Activated T-cell treated with anti-CD3 and anti-CD28 coated beads, Interleukin-2, amount 50 U/mL, for 4 hours (primary cell): ENCODE results near the gene PTPN14. TPM values are rescaled to one million over a fixed set of nuclear protein-coding genes. Genes with fewer than 3 reads are reported as not detected.

Experiments used
- ATAC-seq, 2 donors: fragments of 200-7000 bp; cut with Tn5 transposase; one replicate each; pipeline ENCODE4 v1.10.0; 2021
- DNase-seq: peaks from one replicate; pipeline ENCODE4 v3.0.0-alpha.2; 2020
- H3K27me3 Mint-ChIP-seq: one replicate; pipeline ENCODE4 v1.8.0; 2021; ENCODE audit warnings: low read depth, mixed read lengths
- H3K36me3 Mint-ChIP-seq: one replicate; pipeline ENCODE4 v1.8.0; 2022; ENCODE audit warnings: mixed read lengths; ENCODE audit not compliant: insufficient read depth
- H3K4me1 Mint-ChIP-seq: one replicate; pipeline ENCODE4 v1.8.0; 2021; ENCODE audit warnings: low read depth, mixed read lengths
- H3K4me3 Mint-ChIP-seq: one replicate; pipeline ENCODE4 v1.8.0; 2021; ENCODE audit warnings: mild to moderate bottlenecking, moderate library complexity, mixed read lengths
- H3K9me3 Mint-ChIP-seq: one replicate; pipeline ENCODE4 v1.8.0; 2021; ENCODE audit warnings: mixed read lengths
- total RNA-seq, 3 donors: library from RNA; stranded (reverse); gene quantifications; one replicate each; pipeline ENCODE4 v1.2.1, GENCODE V29; 2021

PTPN14 gene
- total RNA-seq, 3 donors from 2014 or later: 1.3 to 3.1 (median 1.8) TPM

- H3K27me3 Mint-ChIP-seq: no peaks in the 10 kb centered on the region
Measured at GRCh38 chr1:214383381-214384372, 167.7 kb downstream of the PTPN14 start.

GRCh38 chr1:214380986-214381695, 170.3 kb downstream of the PTPN14 start:
- Mint-ChIP-seq H3K4me1 (no peaks in the 10 kb centered on the region), H3K4me3 (no peak overlapping the region), H3K36me3 (no peaks in the 10 kb centered on the region), H3K9me3 (no peaks in the 10 kb centered on the region), H3K27me3 (no peaks in the 10 kb centered on the region)
- no peak for ATAC-seq
- DNase-seq: no peak

More at GRCh38 chr1:214383381-214384372, 167.7 kb downstream of the PTPN14 start:
- no peak for DNase-seq
- H3K36me3 Mint-ChIP-seq: no peaks in the 10 kb centered on the region
- H3K4me1 Mint-ChIP-seq: no peaks in the 10 kb centered on the region
- no peak for ATAC-seq
- H3K9me3 Mint-ChIP-seq: no peaks in the 10 kb centered on the region
- no peak overlapping the region for H3K4me3 Mint-ChIP-seq

GRCh38 chr1:214380396-214380795, 171.0 kb downstream of the PTPN14 start:
- Mint-ChIP-seq H3K9me3 (no peaks in the 10 kb centered on the region), H3K4me3 (no peak overlapping the region), H3K4me1 (no peaks in the 10 kb centered on the region), H3K27me3 (no peaks in the 10 kb centered on the region), H3K36me3 (no peaks in the 10 kb centered on the region)
- ATAC-seq (no peak), DNase-seq (no peak)

DNA sequence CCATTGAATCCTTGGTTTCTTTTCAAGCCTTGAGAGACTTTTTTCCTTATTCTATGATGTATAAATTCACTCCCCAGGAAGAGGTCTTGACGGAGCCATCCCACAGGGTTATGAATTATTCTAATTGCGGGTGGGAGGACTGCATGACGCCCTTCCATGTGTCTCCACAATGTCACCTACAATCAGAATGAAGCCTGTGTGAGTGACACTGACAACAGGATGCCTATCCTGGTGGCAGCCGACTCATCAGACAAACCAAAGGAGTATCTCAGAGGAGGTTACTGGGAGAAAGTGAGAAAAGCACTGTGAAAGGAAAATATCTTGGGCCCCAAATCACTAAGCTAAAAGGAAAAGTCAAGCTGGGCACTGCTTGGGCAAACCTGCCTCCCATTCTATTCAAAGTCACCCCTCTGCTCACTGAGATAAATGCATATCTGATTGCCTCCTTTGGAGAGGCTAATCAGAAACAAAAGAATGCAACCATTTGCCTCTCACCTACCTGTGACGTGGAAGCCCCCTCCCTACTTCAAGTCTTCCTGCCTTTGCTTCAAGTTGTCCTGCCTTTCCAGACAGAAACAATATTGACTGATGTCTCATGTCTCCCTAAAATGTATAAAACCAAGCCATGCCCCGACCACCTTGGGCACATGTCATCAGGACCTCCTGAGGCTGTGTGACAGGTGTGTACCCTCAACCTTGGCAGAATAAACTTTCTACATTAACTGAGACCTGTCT, 172.0 kb downstream of the PTPN14 start:
- no peaks in the 10 kb centered on the region for H3K27me3 Mint-ChIP-seq
- no peak overlapping the region for H3K4me3 Mint-ChIP-seq
- H3K4me1 Mint-ChIP-seq: no peaks in the 10 kb centered on the region
- H3K9me3 Mint-ChIP-seq: no peaks in the 10 kb centered on the region
- no peaks in the 10 kb centered on the region for H3K36me3 Mint-ChIP-seq
- ATAC-seq: no peak
- DNase-seq: no peak

- Mint-ChIP-seq H3K27me3 (no peaks in the 10 kb centered on the region), H3K9me3 (no peaks in the 10 kb centered on the region), H3K36me3 (no peaks in the 10 kb centered on the region), H3K4me1 (no peaks in the 10 kb centered on the region), H3K4me3 (no peak overlapping the region)
- no peak for ATAC-seq
- DNase-seq: no peak
Measured at GRCh38 chr1:214378492-214378891, 172.9 kb downstream of the PTPN14 start.

- H3K4me3 Mint-ChIP-seq: no peak overlapping the region
- H3K27me3 Mint-ChIP-seq: no peaks in the 10 kb centered on the region
- ATAC-seq: no peak
- no peaks in the 10 kb centered on the region for H3K4me1 Mint-ChIP-seq
- H3K9me3 Mint-ChIP-seq: no peaks in the 10 kb centered on the region
- no peaks in the 10 kb centered on the region for H3K36me3 Mint-ChIP-seq
- DNase-seq: no peak
Measured at GRCh38 chr1:214377886-214378285, 173.5 kb downstream of the PTPN14 start.

GRCh38 chr1:214377485-214377884, 173.9 kb downstream of the PTPN14 start:
- no peak overlapping the region for H3K4me3 Mint-ChIP-seq
- H3K9me3 Mint-ChIP-seq: no peaks in the 10 kb centered on the region
- ATAC-seq (no peak), DNase-seq (no peak)
- no peaks in the 10 kb centered on the region for H3K36me3 Mint-ChIP-seq
- H3K27me3 Mint-ChIP-seq: no peaks in the 10 kb centered on the region
- H3K4me1 Mint-ChIP-seq: no peaks in the 10 kb centered on the region

DNA sequence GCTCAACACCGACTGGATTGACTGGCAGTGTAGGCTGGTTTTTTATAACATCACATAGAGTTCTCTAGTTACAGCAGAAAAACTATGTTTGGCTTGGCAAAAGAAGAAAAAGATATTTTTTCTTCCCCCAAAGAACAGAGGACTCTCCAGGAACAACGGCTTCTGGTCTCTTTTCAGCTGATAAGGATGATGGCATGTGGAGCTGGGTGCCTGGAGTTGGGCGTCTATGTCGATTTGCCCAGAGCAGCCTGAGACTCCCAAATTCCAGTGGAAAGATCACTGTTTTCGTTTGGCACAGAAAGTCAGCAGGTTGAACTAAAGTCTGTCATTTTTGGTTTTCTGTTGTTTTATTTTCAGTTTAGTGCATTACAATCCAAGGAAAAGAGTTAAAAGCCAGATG, 179.3 kb downstream of the PTPN14 start:
- Mint-ChIP-seq H3K4me3 (no peak overlapping the region), H3K4me1 (no peaks in the 10 kb centered on the region), H3K36me3 (peaks cover 1% of the 10 kb centered on the region), H3K27me3 (peaks cover 15% of the 10 kb centered on the region), H3K9me3 (no peaks in the 10 kb centered on the region)
- ATAC-seq (no peak), DNase-seq (no peak)

- Mint-ChIP-seq H3K4me1 (no peaks in the 10 kb centered on the region), H3K9me3 (no peaks in the 10 kb centered on the region), H3K27me3 (peaks cover 24% of the 10 kb centered on the region), H3K36me3 (peaks cover 1% of the 10 kb centered on the region), H3K4me3 (no peak overlapping the region)
- ATAC-seq (no peak), DNase-seq (no peak)
Measured at GRCh38 chr1:214370615-214371014, 180.8 kb downstream of the PTPN14 start.

DNA sequence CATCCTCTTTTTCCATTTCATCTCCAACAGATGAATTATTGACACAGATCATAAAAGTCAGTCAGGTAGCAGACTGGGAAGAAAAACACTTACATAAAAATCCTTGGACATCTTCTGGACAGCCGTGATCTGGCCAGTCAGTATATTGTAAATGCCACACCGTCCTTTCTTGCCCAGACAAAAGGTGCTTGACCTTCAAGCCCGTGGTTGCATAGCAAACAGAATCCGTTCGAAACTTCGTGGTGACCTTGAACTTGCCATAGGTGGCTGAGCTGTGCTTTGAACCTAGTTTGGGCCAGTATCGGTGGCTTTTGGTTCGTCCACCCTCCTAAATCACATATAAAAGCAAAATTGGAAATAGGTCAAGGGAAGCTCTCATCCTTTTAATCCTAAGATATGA, 182.0 kb downstream of the PTPN14 start:
- H3K4me1 Mint-ChIP-seq: no peaks in the 10 kb centered on the region
- H3K27me3 Mint-ChIP-seq: peaks cover 26% of the 10 kb centered on the region
- no peaks in the 10 kb centered on the region for H3K9me3 Mint-ChIP-seq
- H3K36me3 Mint-ChIP-seq: peaks cover 1% of the 10 kb centered on the region
- no peak overlapping the region for H3K4me3 Mint-ChIP-seq
- ATAC-seq: no peak
- no peak for DNase-seq

- no peak for ATAC-seq
- Mint-ChIP-seq H3K27me3 (peaks cover 33% of the 10 kb centered on the region), H3K4me3 (no peak overlapping the region), H3K36me3 (peaks cover 1% of the 10 kb centered on the region), H3K9me3 (no peaks in the 10 kb centered on the region), H3K4me1 (no peaks in the 10 kb centered on the region)
- no peak for DNase-seq
Measured at GRCh38 chr1:214367841-214368240, 183.6 kb downstream of the PTPN14 start.

- no peak overlapping the region for H3K4me3 Mint-ChIP-seq
- H3K27me3 Mint-ChIP-seq: peaks cover 42% of the 10 kb centered on the region
Measured at GRCh38 chr1:214364786-214365295, 186.6 kb downstream of the PTPN14 start.

DNA sequence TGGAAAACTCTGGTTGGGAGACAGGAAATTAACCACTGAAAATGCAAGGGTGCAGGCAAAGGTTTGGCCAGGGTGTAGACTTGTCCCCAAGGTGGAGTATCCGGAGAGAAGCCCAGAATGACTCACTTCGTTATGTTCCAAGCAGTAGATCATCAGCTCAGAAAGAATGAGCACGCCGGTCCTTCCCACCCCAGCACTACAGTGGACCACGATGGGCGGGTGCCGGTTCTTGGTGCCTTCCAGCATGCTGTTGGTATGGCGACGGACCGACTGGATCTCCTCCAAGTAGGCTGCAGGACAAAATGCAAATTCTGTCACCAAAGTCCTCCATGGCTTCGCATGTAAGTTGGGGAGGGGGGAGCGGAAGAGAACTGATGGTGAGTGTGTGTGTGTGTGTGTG, 187.0 kb downstream of the PTPN14 start:
- no peak for ATAC-seq
- no peaks in the 10 kb centered on the region for H3K9me3 Mint-ChIP-seq
- DNase-seq: no peak
- H3K4me1 Mint-ChIP-seq: no peaks in the 10 kb centered on the region
- H3K4me3 Mint-ChIP-seq: no peak overlapping the region
- H3K27me3 Mint-ChIP-seq: peaks cover 41% of the 10 kb centered on the region
- peaks cover 1% of the 10 kb centered on the region for H3K36me3 Mint-ChIP-seq

More at GRCh38 chr1:214364786-214365295, 186.6 kb downstream of the PTPN14 start:
- Mint-ChIP-seq H3K36me3 (peaks cover 1% of the 10 kb centered on the region), H3K4me1 (no peaks in the 10 kb centered on the region), H3K9me3 (no peaks in the 10 kb centered on the region)
- DNase-seq (no peak), ATAC-seq (no peak)

GRCh38 chr1:214363386-214363785, 188.0 kb downstream of the PTPN14 start:
- ATAC-seq (no peak), DNase-seq (no peak)
- no peaks in the 10 kb centered on the region for H3K9me3 Mint-ChIP-seq
- peaks cover 37% of the 10 kb centered on the region for H3K27me3 Mint-ChIP-seq
- H3K4me3 Mint-ChIP-seq: no peak overlapping the region
- no peaks in the 10 kb centered on the region for H3K36me3 Mint-ChIP-seq
- no peaks in the 10 kb centered on the region for H3K4me1 Mint-ChIP-seq
